A673 (cell line): ENCODE data around the gene IL1RAPL1. TPM values are rescaled to one million over a fixed set of nuclear protein-coding genes. Genes with fewer than 3 reads are reported as not detected.

Source experiments
- BruUV-seq: library from RNA; stranded (reverse); fragments of 400-500 nt; replicated peaks from 2 replicates; lab custom pipeline; 2021; lab: Mats Ljungman, UMichigan
- CTCF ChIA-PET: fragments of 300-600 bp; sonication (Branson Sonifier 250); formaldehyde crosslinking; loops from one replicate; lab custom pipeline; 2022; ENCODE audit warnings: antibody characterized with exemption; lab: Charles Lee
- POLR2A ChIA-PET: fragments of 300-600 bp; sonication (Branson Sonifier 250); formaldehyde crosslinking; loops from one replicate; lab custom pipeline; 2022; ENCODE audit warnings: antibody characterized with exemption; ENCODE audit not compliant: low non-redundant PET; lab: Charles Lee
- DNase-seq: peaks from one replicate; pipeline ENCODE4 v3.0.0-alpha.2; 2015; ENCODE audit warnings: low spot score
- H3K27ac ChIP-seq: fragments of 200-600 bp; sonication (generic); 2 replicates; pipeline ENCODE4 v1.5.1; 2016; ENCODE audit warnings: mixed run types, low read depth, mild to moderate bottlenecking, mixed read lengths, antibody characterized with exemption, low read length; ENCODE audit not compliant: poor library complexity, severe bottlenecking
- H3K27me3 ChIP-seq: fragments of 200-600 bp; sonication (generic); replicated peaks from 2 replicates; pipeline ENCODE4 v1.6.1; 2017; ENCODE audit warnings: mixed run types, low read depth, mild to moderate bottlenecking, mixed read lengths, antibody characterized with exemption, low read length; ENCODE audit not compliant: insufficient read depth, poor library complexity
- H3K36me3 ChIP-seq: fragments of 200-600 bp; sonication (generic); 2 replicates; pipeline ENCODE4 v1.6.1; 2016; ENCODE audit warnings: mixed run types, mild to moderate bottlenecking, mixed read lengths, antibody characterized with exemption, low read length; ENCODE audit not compliant: insufficient read depth, poor library complexity, severe bottlenecking
- H3K4me1 ChIP-seq: fragments of 200-600 bp; sonication (generic); 2 replicates; pipeline ENCODE4 v1.6.1; 2017; ENCODE audit warnings: mixed run types, mild to moderate bottlenecking, mixed read lengths, antibody characterized with exemption, low read length; ENCODE audit not compliant: insufficient read depth, poor library complexity, severe bottlenecking
- H3K4me3 ChIP-seq: fragments of 200-600 bp; sonication (generic); 2 replicates; pipeline ENCODE4 v1.5.1; 2016; ENCODE audit warnings: low read depth, mixed run types, mild to moderate bottlenecking, mixed read lengths, low read length; ENCODE audit not compliant: poor library complexity, severe bottlenecking
- H3K9me3 ChIP-seq: fragments of 200-600 bp; sonication (generic); 2 replicates; pipeline ENCODE4 v1.6.1; 2016; ENCODE audit warnings: mixed run types, low read depth, mild to moderate bottlenecking, mixed read lengths, antibody characterized with exemption, low read length; ENCODE audit not compliant: poor library complexity, severe bottlenecking
- CTCF ChIP-seq: fragments of 300-800, 200-600 bp; sonication (generic); conservative IDR thresholded peaks from 2 replicates; pipeline ENCODE4 v1.5.1; 2017; ENCODE audit warnings: low read depth, mild to moderate bottlenecking, antibody characterized with exemption, low read length, moderate library complexity, mixed read lengths
- EZH2 ChIP-seq: fragments of 200-600 bp; sonication (generic); IDR thresholded peaks from 2 replicates; pipeline ENCODE4 v1.6.1; 2017; ENCODE audit warnings: borderline replicate concordance, low read depth, mild to moderate bottlenecking, mixed read lengths, antibody characterized with exemption, low read length; ENCODE audit not compliant: poor library complexity, severe bottlenecking
- intact Hi-C: fragments of 100-400 bp; cut with micrococcal nuclease; formaldehyde crosslinking; loops from one replicate; pipeline ENCODE4 v1.10.0; 2022; ENCODE audit not compliant: unreplicated experiment
- total RNA-seq: library from RNA; stranded (reverse); gene quantifications from 2 replicates; pipeline ENCODE4 v1.2.3, GENCODE V29; 2021

IL1RAPL1 gene
- total RNA-seq, 1 experiment from 2014 or later = 0.21 TPM

DNA sequence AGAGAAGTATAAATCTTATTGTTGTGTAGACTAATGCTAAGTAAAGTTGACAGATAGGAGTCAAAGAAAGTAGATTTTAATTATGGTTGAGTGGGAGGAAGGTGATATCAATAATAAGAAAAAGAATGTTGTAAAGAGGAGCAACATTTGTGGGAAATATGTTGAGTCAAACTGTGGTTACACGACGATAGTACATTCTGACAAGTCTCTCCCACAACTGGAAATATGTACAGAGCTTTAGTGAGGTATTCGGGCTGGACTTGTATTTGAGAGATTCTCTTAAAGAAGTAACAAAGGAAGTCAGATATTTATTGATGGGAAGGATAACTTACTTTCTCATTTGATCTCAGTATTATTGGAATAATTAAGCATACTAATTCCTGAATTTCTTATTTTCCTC lies 1102.8 kb downstream of the IL1RAPL1 start:
- H3K27me3 ChIP-seq = no peaks in the 10 kb centered on the region
- POLR2A ChIA-PET = no interaction called here
- H3K4me1 ChIP-seq = no peaks in the 10 kb centered on the region
- TF ChIP-seq EZH2 = no peak
- no peak for TF ChIP-seq CTCF
- H3K4me3 ChIP-seq = no peak overlapping the region
- no peaks in the 10 kb centered on the region for H3K9me3 ChIP-seq
- CTCF ChIA-PET = no interaction called here
- H3K36me3 ChIP-seq = no peaks in the 10 kb centered on the region
- DNase-seq = no peak
- intact Hi-C loops = loop anchor here (5.0 kb wide), 1 partner anchor 212 kb away; no protein-coding TSS in a partner anchor
- no TSS peak for BruUV-seq
- no peak overlapping the region for H3K27ac ChIP-seq

DNA sequence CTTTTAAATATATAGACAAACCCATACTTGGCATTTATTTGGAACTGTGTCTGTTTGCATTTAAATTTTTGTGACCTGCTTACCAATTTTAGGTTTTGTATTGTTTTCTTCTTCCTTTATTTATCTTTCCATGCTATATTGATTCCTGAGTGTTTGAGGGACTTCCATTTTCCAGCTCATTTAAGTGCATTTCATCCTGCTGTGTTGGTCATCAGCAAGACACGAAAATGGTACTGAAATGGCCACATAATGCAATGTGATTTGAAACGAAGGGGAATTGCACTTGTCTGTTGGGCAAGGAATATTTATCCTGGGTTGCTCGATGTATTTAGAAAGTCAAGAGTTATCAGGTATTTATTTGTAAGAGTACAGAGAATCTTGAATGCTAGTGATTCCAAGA lies 1103.8 kb downstream of the IL1RAPL1 start:
- no peak for DNase-seq
- ChIA-PET CTCF (no interaction called here), POLR2A (no interaction called here)
- H3K27me3 ChIP-seq = no peaks in the 10 kb centered on the region
- H3K9me3 ChIP-seq = no peaks in the 10 kb centered on the region
- TF ChIP-seq CTCF (no peak), EZH2 (no peak)
- no peaks in the 10 kb centered on the region for H3K36me3 ChIP-seq
- H3K4me3 ChIP-seq = no peak overlapping the region
- intact Hi-C loops = loop anchor here (5.0 kb wide), 1 partner anchor 211 kb away; no protein-coding TSS in a partner anchor
- BruUV-seq = no TSS peak
- no peaks in the 10 kb centered on the region for H3K4me1 ChIP-seq
- H3K27ac ChIP-seq = no peak overlapping the region

DNA sequence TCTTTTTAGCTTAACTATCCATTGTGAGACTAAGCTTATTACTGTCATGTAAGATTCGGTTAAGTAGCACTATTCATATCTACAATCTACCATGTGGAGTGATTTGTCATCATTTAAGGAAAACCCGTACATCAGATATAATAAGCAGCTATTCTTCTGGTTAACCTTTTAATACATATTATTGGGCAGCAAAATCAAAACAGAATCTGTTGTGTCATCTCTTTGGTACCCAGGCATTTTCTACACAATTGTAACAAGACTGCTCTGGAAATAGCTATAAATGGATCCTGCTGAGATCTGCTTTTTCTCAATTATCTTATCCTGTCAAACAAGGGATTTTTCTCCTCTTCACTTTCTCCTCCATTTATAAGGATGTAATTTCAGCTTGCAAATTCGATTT lies 1106.7 kb downstream of the IL1RAPL1 start:
- Histone ChIP-seq H3K36me3 (no peaks in the 10 kb centered on the region), H3K27me3 (no peaks in the 10 kb centered on the region), H3K27ac (no peak overlapping the region), H3K4me3 (no peak overlapping the region), H3K9me3 (no peaks in the 10 kb centered on the region), H3K4me1 (no peaks in the 10 kb centered on the region)
- no TSS peak for BruUV-seq
- no peak for DNase-seq
- ChIA-PET POLR2A (no interaction called here), CTCF (no interaction called here)
- intact Hi-C loops = loop anchor here (5.0 kb wide), 1 partner anchor 208 kb away; no protein-coding TSS in a partner anchor
- no peak for TF ChIP-seq EZH2

DNA sequence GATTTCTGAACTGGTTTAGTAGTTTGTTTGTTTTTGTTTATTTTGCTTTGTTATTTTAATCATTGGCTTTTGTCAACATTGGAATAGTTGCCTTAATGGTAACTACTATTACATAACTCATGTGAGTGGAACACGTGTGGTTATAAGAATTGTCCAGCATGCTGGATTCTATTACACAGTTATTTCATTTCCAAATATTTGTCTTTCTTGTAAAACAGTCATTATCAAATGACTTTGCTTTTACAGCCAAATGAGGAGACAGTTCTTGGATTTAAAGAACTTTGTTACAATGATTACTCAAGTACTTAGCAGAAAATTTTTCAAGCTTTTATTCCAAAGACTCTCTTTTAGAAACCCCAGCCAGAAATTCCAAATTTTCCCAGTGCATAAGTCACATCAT lies 1112.0 kb downstream of the IL1RAPL1 start:
- TF ChIP-seq CTCF = no peak
- no peak for TF ChIP-seq EZH2
- Histone ChIP-seq H3K27ac (no peak overlapping the region), H3K9me3 (no peaks in the 10 kb centered on the region), H3K4me1 (no peaks in the 10 kb centered on the region), H3K27me3 (no peaks in the 10 kb centered on the region), H3K36me3 (no peaks in the 10 kb centered on the region), H3K4me3 (no peak overlapping the region)
- no TSS peak for BruUV-seq
- CTCF ChIA-PET = no interaction called here
- no peak for DNase-seq
- POLR2A ChIA-PET = no interaction called here
- intact Hi-C loops = no loop called here
